DND-41 (cell line): ENCODE measurements around the gene PTGFRN.

ENCODE experiments used
- EZH2 ChIP-seq: IDR thresholded peaks from 3 replicates; pipeline ENCODE4 v1.6.1; 2012; ENCODE audit warnings: borderline replicate concordance, low read depth, mild to moderate bottlenecking, moderate library complexity, low read length, inconsistent platforms; ENCODE audit not compliant: severe bottlenecking
- TF ChIP-seq, protein P1 (sequence below): IDR thresholded peaks from 2 replicates; pipeline ENCODE4 v1.5.1; 2012; ENCODE audit warnings: borderline replicate concordance, low read length, moderate library complexity, mild to moderate bottlenecking; ENCODE audit not compliant: poor library complexity, severe bottlenecking; ENCODE audit errors: extremely low read depth

DNA sequence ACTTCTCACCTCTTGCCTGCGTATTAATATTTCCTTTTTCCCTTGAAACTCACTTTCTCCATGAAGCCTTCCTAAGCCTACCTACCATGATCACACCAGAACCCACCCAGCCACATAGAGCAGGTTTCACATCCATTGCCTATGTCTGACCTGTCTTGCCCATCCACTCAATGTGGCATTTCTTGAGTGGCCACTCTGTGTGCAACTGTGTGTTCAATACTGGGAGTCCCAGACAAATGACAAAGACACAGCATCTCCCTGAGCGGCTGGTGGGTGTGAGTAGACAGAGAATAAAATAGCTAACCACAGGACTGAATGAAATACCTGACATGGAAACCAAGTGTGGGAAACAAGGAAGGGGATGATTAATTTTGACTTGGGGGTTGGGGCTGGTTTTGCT is 3.1 kb downstream of the PTGFRN start:
- TF ChIP-seq, protein P1, sequence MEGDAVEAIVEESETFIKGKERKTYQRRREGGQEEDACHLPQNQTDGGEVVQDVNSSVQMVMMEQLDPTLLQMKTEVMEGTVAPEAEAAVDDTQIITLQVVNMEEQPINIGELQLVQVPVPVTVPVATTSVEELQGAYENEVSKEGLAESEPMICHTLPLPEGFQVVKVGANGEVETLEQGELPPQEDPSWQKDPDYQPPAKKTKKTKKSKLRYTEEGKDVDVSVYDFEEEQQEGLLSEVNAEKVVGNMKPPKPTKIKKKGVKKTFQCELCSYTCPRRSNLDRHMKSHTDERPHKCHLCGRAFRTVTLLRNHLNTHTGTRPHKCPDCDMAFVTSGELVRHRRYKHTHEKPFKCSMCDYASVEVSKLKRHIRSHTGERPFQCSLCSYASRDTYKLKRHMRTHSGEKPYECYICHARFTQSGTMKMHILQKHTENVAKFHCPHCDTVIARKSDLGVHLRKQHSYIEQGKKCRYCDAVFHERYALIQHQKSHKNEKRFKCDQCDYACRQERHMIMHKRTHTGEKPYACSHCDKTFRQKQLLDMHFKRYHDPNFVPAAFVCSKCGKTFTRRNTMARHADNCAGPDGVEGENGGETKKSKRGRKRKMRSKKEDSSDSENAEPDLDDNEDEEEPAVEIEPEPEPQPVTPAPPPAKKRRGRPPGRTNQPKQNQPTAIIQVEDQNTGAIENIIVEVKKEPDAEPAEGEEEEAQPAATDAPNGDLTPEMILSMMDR: no peak
- no peak for TF ChIP-seq EZH2
